Adrenal gland (tissue), 12 donors: Measurements from ENCODE around the gene KRT8. TPM values are rescaled to one million over a fixed set of nuclear protein-coding genes. Genes with fewer than 3 reads are reported as not detected.
"Not testable (repeated sequence)": the region's sequence is repeated elsewhere in the genome, so short reads cannot be mapped to it uniquely, and the experiment has no call there.

Experiments used
- DNase-seq, 7 donors: peaks; one replicate each; pipeline ENCODE4 v3.0.0-alpha.2; 2019 to 2020
- H3K27ac ChIP-seq, 5 donors: fragments of 200-600 bp; sonication (generic) in 4 of 5; 1 replicate in 3 of 5; 2 replicates in 2 of 5; pipeline versions ENCODE4 v1.5.1 to v1.8.0; 2016 to 2020; ENCODE audit warnings: mild to moderate bottlenecking in 1 of 5
- H3K27me3 ChIP-seq: fragments of 200-600 bp; 2 replicates; pipeline ENCODE4 v1.8.0; 2021
- H3K36me3 ChIP-seq, 2 donors: fragments of 200-600 bp; replicated peaks in 1 of 2; 1 replicate in 1 of 2; 2 replicates in 1 of 2; pipeline versions ENCODE4 v1.5.1 to v1.8.0; 2018 to 2022
- H3K4me1 ChIP-seq, 2 donors: fragments of 200-600 bp; replicated peaks in 1 of 2; 1 replicate in 1 of 2; 2 replicates in 1 of 2; pipeline versions ENCODE4 v1.5.1 to v1.8.0; 2018 to 2021
- H3K4me3 ChIP-seq, 4 donors: fragments of 200-600 bp; sonication (generic) in 3 of 4; one replicate each; pipeline ENCODE4 v1.5.1; 2016 to 2018
- H3K9me3 ChIP-seq, 3 donors: fragments of 200-600 bp; sonication (generic) in 1 of 3; replicated peaks in 1 of 3; 1 replicate in 2 of 3; 2 replicates in 1 of 3; pipeline versions ENCODE4 v1.5.1 to v1.8.0; 2016 to 2021
- POLR2A ChIP-seq, 2 donors: fragments of 450-650 bp; IDR thresholded peaks; one replicate each; pipeline ENCODE4 v1.6.1; 2017; ENCODE audit warnings: antibody characterized with exemption in 2 of 2, mild to moderate bottlenecking in 2 of 2, moderate library complexity in 1 of 2
- WGBS, 4 donors: extraction: QIAGEN DNeasy Blood & Tissue Kit in 2 of 4; methylation state at CpG; one replicate each; pipeline versions ENCODE4 v1.1.5 to v1.1.7; 2013 to 2017; 5-methylcytosine and 5-hydroxymethylcytosine counted together
- intact Hi-C, 2 donors: fragments of 100-400 bp; cut with DNase I; formaldehyde crosslinking; loops; one replicate each; pipeline versions ENCODE4 v1.14.1 to v1.15.0; 2022 to 2023
- polyA plus RNA-seq, 3 donors: library from polyadenylated mRNA; stranded (reverse); fragments of 200-250 nt in 2 of 3; fragments of 350-450 nt in 1 of 3; fragmentation: Illumina TruSeq in 1 of 3; extraction: RNeasy Lipid Tissue Mini Kit (QIAGEN cat#74804) in 1 of 3; gene quantifications; one replicate each; pipeline ENCODE4 v1.2.3, GENCODE V29; 2013 to 2014
- total RNA-seq, 9 donors: library from RNA; depleted of rRNA in 4 of 9; stranded (reverse); fragments of >200 nt in 4 of 9; fragments of 120-200 nt in 1 of 9; fragmentation: NEBNext Ultra II Directional in 1 of 9; extraction: Animal tissue kit (Norgen Biotek cat#: 25700) in 1 of 9; gene quantifications; one replicate each; pipeline versions ENCODE4 v1.1.0 to v1.2.4, GENCODE V29; 2013 to 2023
- TF ChIP-seq, protein P1 (sequence below), 6 experiments: fragments of 450-650 bp in 4 of 6; fragments of 200-600 bp in 2 of 6; sonication (generic) in 1 of 6; IDR thresholded peaks; 1 replicate in 5 of 6; 2 replicates in 1 of 6; pipeline versions ENCODE4 v1.5.1 to v1.8.0; 2016 to 2021; ENCODE audit warnings: antibody characterized with exemption in 6 of 6, mild to moderate bottlenecking in 2 of 6, moderate library complexity in 1 of 6
- donor health status: healthy with polysubstance abuse.
- donor health status: Bipolar disorder and iron deficiency.
- donor health status: DM: yes; HTN: yes; CAD: no.
- donor health status: DM: no; HTN: no; CAD: no.
- donor health status: DM: no; HTN: no; CAD: no.
- donor health status: DM: yes; HTN: yes; CAD: no.

The KRT8 gene
- total and polyA plus RNA-seq, 12 donors, result 13.3 to 198 (median 71.0) TPM

DNA sequence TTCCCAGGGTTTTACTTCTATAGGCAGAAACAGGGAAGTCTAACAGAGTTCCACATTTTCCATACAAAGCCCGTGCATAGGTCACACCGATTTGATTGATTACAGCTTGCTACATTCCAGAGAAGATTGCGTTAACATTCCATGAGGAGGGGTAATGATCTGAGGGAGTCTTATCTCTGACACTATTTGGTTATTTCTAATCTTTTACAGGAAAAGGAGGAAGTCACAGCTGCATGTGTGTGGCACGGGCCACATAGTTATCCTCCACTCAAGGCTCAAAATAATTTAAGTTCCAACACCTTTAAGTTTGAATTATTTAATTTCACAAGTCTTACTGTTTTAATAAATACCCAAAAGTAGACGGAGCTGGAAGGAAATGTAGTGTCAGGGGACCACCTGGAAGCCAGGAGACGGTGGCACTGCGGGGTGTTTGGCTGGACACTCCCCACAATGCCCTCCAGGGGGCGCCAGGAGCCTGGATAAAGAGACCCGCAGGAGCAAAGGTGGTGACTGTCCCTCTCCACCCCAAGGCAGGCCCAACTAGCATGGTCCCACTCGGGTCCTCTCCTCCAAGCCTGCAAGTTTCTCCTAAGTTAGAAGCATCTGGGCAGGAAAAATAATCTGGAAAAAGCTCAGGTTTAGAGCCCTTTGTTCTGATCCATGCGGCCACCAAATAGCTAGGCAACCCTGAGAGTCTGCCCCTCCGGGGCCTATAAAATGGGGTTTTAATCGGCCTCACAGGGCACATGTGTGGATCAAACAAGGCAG is 20.2 kb downstream of the KRT8 start:
- H3K27me3 ChIP-seq, result no peaks in the 10 kb centered on the region
- H3K9me3 ChIP-seq, result no peaks in the 10 kb centered on the region
- peak; percentile 65 to 89 (median 82) for DNase-seq
- no peaks in the 10 kb centered on the region for H3K36me3 ChIP-seq
- TF ChIP-seq, protein P1, sequence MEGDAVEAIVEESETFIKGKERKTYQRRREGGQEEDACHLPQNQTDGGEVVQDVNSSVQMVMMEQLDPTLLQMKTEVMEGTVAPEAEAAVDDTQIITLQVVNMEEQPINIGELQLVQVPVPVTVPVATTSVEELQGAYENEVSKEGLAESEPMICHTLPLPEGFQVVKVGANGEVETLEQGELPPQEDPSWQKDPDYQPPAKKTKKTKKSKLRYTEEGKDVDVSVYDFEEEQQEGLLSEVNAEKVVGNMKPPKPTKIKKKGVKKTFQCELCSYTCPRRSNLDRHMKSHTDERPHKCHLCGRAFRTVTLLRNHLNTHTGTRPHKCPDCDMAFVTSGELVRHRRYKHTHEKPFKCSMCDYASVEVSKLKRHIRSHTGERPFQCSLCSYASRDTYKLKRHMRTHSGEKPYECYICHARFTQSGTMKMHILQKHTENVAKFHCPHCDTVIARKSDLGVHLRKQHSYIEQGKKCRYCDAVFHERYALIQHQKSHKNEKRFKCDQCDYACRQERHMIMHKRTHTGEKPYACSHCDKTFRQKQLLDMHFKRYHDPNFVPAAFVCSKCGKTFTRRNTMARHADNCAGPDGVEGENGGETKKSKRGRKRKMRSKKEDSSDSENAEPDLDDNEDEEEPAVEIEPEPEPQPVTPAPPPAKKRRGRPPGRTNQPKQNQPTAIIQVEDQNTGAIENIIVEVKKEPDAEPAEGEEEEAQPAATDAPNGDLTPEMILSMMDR (IDR thresholded peaks at IDR 0.05), result peak; percentile 81 to 96 (median 94)
- no peak for TF ChIP-seq POLR2A (IDR thresholded peaks at IDR 0.05)
- no peaks in the 10 kb centered on the region for H3K4me1 ChIP-seq
- H3K4me3 ChIP-seq, result no peak overlapping the region
- WGBS, 4 donors, result 8 to 30% (median 25%) methylated on average over 11 to 13 of the region's 13 CpGs
- intact Hi-C loops, result loop anchor here (2.0 to 5.0 kb wide), 3 partner anchors 93 to 302 kb away; no protein-coding TSS in a partner anchor
- H3K27ac ChIP-seq, result no peak overlapping the region

DNA sequence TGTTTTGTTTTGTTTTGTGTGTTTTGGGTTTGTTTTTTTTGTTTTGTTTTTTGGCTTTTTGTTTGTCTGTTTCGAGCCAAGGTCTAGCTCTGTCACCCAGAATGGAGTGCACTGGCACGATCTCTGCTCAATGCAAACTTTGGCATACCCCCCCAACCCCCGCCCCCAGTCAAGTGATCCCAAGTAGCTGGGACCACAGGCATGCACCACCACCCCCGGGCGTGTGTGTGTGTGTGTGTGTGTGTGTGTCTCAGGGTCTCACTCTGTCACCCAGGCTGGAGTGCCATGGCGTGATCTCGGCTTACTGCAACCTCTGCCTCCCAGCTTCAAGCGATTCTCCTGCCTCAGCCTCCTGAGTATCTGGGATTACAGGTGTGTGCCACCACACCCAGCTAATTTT is 24.4 kb downstream of the KRT8 start:
- not testable (repeated sequence) for DNase-seq, H3K9me3 ChIP-seq, H3K4me3 ChIP-seq, H3K27ac ChIP-seq, H3K4me1 ChIP-seq, H3K27me3 ChIP-seq, H3K36me3 ChIP-seq
- intact Hi-C loops, result loop anchor here in 1 of 2 donors (5.0 kb wide), 1 partner anchor 298 kb away; no protein-coding TSS in a partner anchor
- 32 to 64% (median 55%) methylated on average over 4 to 8 of the region's 8 CpGs for WGBS, 4 donors

DNA sequence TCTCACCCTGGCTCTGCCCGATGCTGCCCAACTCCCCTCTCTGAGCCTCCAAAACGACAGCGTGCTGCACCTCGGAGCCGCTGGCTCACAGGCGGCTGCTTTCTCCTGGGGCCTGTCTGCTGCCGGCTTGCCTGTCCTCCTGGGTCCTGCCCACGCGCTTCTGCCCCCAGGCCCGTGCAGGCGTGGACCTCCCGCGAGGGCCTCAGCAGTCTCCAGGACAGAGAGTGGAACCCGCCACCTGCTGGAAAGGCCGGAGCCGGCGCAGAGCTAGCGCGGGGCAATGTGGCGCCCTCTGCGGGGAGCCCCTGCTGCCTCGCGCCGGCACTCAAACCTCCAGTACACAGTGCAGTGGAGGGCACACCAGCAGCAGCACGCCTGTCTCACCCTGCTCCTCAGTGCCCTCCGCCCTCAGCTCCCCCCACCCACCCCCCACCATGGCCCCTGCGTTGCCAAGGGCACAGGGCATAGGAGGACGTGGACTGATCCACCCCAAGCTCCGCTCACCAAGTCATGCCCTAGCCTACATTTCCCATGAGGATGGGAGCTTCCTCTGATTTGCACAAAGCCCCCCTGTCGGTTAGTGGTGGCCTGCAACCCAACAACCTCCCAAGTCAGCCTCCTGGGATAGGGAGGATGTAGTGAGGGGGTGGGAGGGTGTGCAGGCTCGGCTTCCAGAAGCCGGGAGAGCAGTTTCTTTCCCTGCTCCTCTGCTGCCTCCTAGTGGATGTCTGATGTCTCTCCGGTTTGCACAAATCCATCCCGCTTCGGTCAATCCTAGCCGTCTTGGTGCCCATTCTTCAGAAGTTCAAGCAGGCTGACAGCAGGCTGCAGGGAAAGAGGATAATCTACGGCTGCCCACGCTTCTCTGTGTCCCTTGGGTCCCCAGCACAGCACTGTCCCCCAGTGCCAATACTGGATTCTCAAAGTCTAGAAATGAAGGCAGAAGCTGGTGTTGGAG is 25.2 kb downstream of the KRT8 start:
- Histone ChIP-seq H3K27me3 (no peaks in the 10 kb centered on the region), H3K36me3 (no peaks in the 10 kb centered on the region), H3K4me1 (peaks cover 0 to under 1% of the 10 kb centered on the region in 2 donors), H3K9me3 (no peaks in the 10 kb centered on the region), H3K27ac (no peak overlapping the region), H3K4me3 (peak overlapping the region in 1 of 4 donors; percentile 14)
- TF ChIP-seq POLR2A (IDR thresholded peaks at IDR 0.05), result no peak
- TF ChIP-seq, protein P1 (IDR thresholded peaks at IDR 0.05), result peak; percentile 66 to 88 (median 74)
- 0 to 30% (median 7%) methylated on average over 8 to 38 of the region's 38 CpGs for WGBS, 4 donors
- intact Hi-C loops, result loop anchor here (5.0 to 10.0 kb wide), 3 partner anchors 297 to 735 kb away; no protein-coding TSS in a partner anchor
- DNase-seq, result peak; percentile 76 to 86 (median 81)

DNA sequence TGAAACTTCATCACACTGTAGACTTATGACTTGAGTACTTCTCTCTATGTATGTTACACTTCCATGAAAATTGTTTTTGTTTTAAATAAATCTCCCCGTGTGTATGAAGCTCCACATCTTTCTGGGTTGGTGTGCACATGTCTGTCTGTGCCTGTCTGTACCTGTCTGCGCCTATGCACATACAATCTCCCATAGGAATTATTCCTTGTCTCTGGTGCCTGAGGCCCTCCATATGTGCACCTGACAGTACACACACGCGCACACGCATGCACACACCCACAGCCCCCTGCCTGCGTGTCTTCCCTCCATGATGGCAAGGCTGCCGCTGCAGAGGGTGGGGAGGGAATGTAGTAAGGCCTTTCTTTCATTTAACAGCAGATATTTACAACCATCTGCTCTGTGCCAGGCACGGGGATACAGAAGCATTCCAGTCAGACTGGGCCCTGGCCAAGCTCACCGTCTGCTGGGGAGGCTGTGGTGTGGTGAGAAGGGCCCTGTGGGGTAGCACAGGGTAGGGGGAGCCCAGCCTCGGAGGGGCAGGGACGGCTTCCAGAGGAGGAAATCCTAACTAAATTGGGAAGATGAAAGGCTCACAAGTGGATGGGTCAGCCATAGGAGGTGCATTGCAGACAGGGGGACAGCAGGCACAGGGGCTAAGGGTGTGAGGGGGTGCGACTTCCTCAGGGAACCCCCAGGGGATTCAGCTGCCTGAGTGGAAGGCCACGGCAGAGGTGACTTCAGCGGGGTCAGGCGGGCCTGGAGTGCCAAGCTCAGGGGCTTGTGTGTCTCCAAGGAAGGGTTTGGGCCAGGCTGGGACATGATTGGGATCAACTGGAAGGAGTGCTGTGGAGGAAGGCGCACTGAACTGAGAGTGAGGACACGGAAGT is 26.1 kb downstream of the KRT8 start:
- no peak overlapping the region for H3K4me3 ChIP-seq
- 78 to 84% (median 80%) methylated on average over 12 to 17 of the region's 17 CpGs for WGBS, 4 donors
- no peak for TF ChIP-seq POLR2A (IDR thresholded peaks at IDR 0.05)
- TF ChIP-seq, protein P1 (IDR thresholded peaks at IDR 0.05), result no peak
- H3K36me3 ChIP-seq, result no peaks in the 10 kb centered on the region
- no peaks in the 10 kb centered on the region for H3K9me3 ChIP-seq
- intact Hi-C loops, result loop anchor here (5.0 to 10.0 kb wide), 3 partner anchors 296 to 734 kb away; no protein-coding TSS in a partner anchor
- no peak overlapping the region for H3K27ac ChIP-seq
- peaks cover 0 to 7% of the 10 kb centered on the region in 2 donors for H3K4me1 ChIP-seq
- DNase-seq, result no peak
- H3K27me3 ChIP-seq, result no peaks in the 10 kb centered on the region
